A673 (cell line): ENCODE data around the gene SGCA.

ENCODE experiments used
- CTCF ChIP-seq: fragments of 300-800, 200-600 bp; sonication (generic); conservative IDR thresholded peaks from 2 replicates; pipeline ENCODE4 v1.5.1; 2017; ENCODE audit warnings: low read depth, mild to moderate bottlenecking, antibody characterized with exemption, low read length, moderate library complexity, mixed read lengths
- EZH2 ChIP-seq: fragments of 200-600 bp; sonication (generic); IDR thresholded peaks from 2 replicates; pipeline ENCODE4 v1.6.1; 2017; ENCODE audit warnings: borderline replicate concordance, low read depth, mild to moderate bottlenecking, mixed read lengths, antibody characterized with exemption, low read length; ENCODE audit not compliant: poor library complexity, severe bottlenecking

GRCh38 chr17:50199803-50200456 lies 34.1 kb downstream of the SGCA start:
- TF ChIP-seq CTCF (no peak), EZH2 (no peak)
